GM18520 (cell line): ENCODE measurements around the gene SGIP1.

Source experiments
- ATAC-seq: cut with Tn5 transposase; IDR thresholded peaks from one replicate; pipeline ENCODE4 v1.9.1; 2021; ENCODE audit not compliant: unreplicated experiment

Gene SGIP1

GRCh38 chr1:66599899-66600737 is 66.2 kb downstream of the SGIP1 start:
- ATAC-seq: no peak

- no peak for ATAC-seq
These were observed 71.6 kb downstream of the SGIP1 start for GRCh38 chr1:66605419-66605997.

GRCh38 chr1:66606362-66607065 is 72.6 kb downstream of the SGIP1 start:
- ATAC-seq: no peak

GRCh38 chr1:66607458-66607857 is 73.5 kb downstream of the SGIP1 start:
- no peak for ATAC-seq

GRCh38 chr1:66613187-66613586 is 79.2 kb downstream of the SGIP1 start:
- no peak for ATAC-seq

- no peak for ATAC-seq
These were observed 83.6 kb downstream of the SGIP1 start for GRCh38 chr1:66617362-66618184.

- no peak for ATAC-seq
These were observed 84.4 kb downstream of the SGIP1 start for GRCh38 chr1:66618390-66618789.

- no peak for ATAC-seq
These were observed 89.9 kb downstream of the SGIP1 start for GRCh38 chr1:66623812-66624211.

- no peak for ATAC-seq
These were observed 90.6 kb downstream of the SGIP1 start for GRCh38 chr1:66624412-66625060.

GRCh38 chr1:66626261-66626660 is 92.3 kb downstream of the SGIP1 start:
- ATAC-seq: no peak

GRCh38 chr1:66628926-66629325 is 95.0 kb downstream of the SGIP1 start:
- ATAC-seq: no peak

- ATAC-seq: no peak
These were observed 99.2 kb downstream of the SGIP1 start for GRCh38 chr1:66633159-66633558.

GRCh38 chr1:66637146-66637545 is 103.2 kb downstream of the SGIP1 start:
- ATAC-seq: no peak

GRCh38 chr1:66641891-66642473 is 108.0 kb downstream of the SGIP1 start:
- ATAC-seq: no peak

GRCh38 chr1:66642992-66643391 is 109.0 kb downstream of the SGIP1 start:
- ATAC-seq: no peak

GRCh38 chr1:66644331-66644730 is 110.4 kb downstream of the SGIP1 start:
- no peak for ATAC-seq

- ATAC-seq: peak; percentile 84
These were observed 115.1 kb downstream of the SGIP1 start for GRCh38 chr1:66648901-66649595.

- ATAC-seq: no peak
These were observed 118.6 kb downstream of the SGIP1 start for GRCh38 chr1:66652556-66652955.

- ATAC-seq: no peak
These were observed 120.7 kb downstream of the SGIP1 start for GRCh38 chr1:66654643-66655042.

- no peak for ATAC-seq
These were observed 137.5 kb downstream of the SGIP1 start for GRCh38 chr1:66671455-66671854.
